ENCODE results near the gene DCUN1D2. TPM values are rescaled to one million over a fixed set of nuclear protein-coding genes. Genes with fewer than 3 reads are reported as not detected.

DCUN1D2 gene
- total RNA-seq, 1 experiment from 2014 or later: 33.0 TPM

DNA sequence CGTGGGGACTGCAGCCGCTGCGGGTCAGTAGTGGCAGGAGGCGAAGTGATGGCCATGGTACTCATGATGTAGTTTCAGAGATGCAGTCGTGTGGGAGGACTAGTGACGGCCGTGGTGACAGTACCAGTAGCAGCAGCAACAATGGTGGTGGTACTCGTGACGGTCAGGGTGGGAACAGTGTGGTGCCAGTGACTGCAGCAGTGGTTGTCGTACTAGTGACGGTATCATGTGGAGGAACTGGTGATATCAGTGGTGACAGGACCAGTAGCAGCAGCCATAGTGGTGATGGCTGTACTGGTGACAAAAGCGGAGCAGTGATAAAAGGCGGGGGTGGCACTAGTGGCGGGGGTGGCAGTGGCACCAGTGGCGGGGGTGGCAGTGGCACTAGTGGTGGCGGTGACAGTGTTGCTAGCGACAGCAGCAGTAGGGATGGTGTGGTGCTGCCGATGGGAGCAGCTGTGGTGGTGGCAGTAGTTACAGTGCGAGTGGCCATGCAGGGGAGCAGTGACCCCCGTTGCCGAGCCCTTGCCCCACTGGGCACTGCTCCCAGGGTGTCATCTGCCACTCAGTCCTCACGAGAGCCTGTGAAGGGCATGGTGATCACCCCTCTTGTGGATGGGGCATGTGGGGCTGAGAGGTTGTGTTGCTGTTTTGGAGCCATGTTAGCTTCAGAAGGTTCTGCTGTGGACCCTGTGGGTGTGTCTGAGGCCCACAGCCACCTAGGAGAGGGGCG is 60.0 kb downstream of the DCUN1D2 start:
- Histone ChIP-seq H3K4me1 (replicated peaks; ENCODE audit: insufficient read depth) (peaks cover 22% of the 10 kb centered on the region), H3K4me2 (no peak overlapping the region), H3F3A (ENCODE audit: insufficient read depth, low read depth) (peaks cover 7% of the 10 kb centered on the region; the same call in 1 of the 2 replicates), H3K79me2 (ENCODE audit: low read depth) (no peaks in the 10 kb centered on the region), H3K36me3 (ENCODE audit: low read depth) (no peaks in the 10 kb centered on the region), H2AFZ (no peak overlapping the region), H3K9me2 (ENCODE audit: insufficient read depth) (no peaks in the 10 kb centered on the region), H4K20me1 (ENCODE audit: insufficient read depth) (no peaks in the 10 kb centered on the region), H3K4me3 (no peak overlapping the region), H3K9me3 (ENCODE audit: insufficient read depth, low read depth) (no peaks in the 10 kb centered on the region), H3K27ac (no peak overlapping the region), H3K27me3 (ENCODE audit: insufficient read depth, low read depth) (no peaks in the 10 kb centered on the region)
- CTCF ChIA-PET: no interaction called here
- TF ChIP-seq, protein P1, sequence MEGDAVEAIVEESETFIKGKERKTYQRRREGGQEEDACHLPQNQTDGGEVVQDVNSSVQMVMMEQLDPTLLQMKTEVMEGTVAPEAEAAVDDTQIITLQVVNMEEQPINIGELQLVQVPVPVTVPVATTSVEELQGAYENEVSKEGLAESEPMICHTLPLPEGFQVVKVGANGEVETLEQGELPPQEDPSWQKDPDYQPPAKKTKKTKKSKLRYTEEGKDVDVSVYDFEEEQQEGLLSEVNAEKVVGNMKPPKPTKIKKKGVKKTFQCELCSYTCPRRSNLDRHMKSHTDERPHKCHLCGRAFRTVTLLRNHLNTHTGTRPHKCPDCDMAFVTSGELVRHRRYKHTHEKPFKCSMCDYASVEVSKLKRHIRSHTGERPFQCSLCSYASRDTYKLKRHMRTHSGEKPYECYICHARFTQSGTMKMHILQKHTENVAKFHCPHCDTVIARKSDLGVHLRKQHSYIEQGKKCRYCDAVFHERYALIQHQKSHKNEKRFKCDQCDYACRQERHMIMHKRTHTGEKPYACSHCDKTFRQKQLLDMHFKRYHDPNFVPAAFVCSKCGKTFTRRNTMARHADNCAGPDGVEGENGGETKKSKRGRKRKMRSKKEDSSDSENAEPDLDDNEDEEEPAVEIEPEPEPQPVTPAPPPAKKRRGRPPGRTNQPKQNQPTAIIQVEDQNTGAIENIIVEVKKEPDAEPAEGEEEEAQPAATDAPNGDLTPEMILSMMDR (conservative IDR thresholded peaks at IDR 0.05): no peak
- TF ChIP-seq EZH2 (IDR thresholded peaks at IDR 0.05; ENCODE audit: low read depth): no peak
- no peak for DNase-seq
- POLR2A ChIA-PET (ENCODE audit: unreplicated experiment): no interaction called here
- no TSS peak for BruUV-seq (replicated peaks)
- intact Hi-C loops (cut with micrococcal nuclease; ENCODE audit: unreplicated experiment): no loop called here

DNA sequence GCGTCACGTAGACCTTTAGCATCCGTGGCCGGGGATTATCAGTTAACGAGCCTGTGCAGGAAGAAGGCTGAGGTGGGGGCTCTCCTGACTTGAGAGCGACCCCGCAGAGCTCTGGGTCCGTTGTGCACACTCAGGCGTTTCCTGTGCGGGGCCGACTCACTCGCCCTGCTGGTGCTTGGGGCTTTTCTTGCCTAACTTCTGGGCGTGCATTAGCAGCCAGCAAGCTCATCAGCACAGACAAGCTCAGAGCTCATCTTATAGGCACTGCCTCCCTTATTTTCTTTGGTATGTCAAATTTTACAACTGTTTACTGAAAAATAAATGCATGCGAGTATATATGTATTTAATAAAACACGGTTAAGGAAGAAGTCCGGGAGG is 60.9 kb downstream of the DCUN1D2 start:
- BruUV-seq (replicated peaks): no TSS peak
- Histone ChIP-seq H3K79me2 (ENCODE audit: low read depth) (no peaks in the 10 kb centered on the region), H3F3A (ENCODE audit: insufficient read depth, low read depth) (peaks cover 7% of the 10 kb centered on the region; the same call in 1 of the 2 replicates), H2AFZ (no peak overlapping the region), H3K36me3 (ENCODE audit: low read depth) (no peaks in the 10 kb centered on the region), H3K4me3 (no peak overlapping the region), H3K9me3 (ENCODE audit: insufficient read depth, low read depth) (no peaks in the 10 kb centered on the region), H3K27ac (no peak overlapping the region), H4K20me1 (ENCODE audit: insufficient read depth) (no peaks in the 10 kb centered on the region), H3K27me3 (ENCODE audit: insufficient read depth, low read depth) (no peaks in the 10 kb centered on the region), H3K4me1 (replicated peaks; ENCODE audit: insufficient read depth) (peaks cover 22% of the 10 kb centered on the region), H3K9me2 (ENCODE audit: insufficient read depth) (no peaks in the 10 kb centered on the region), H3K4me2 (no peak overlapping the region)
- intact Hi-C loops (cut with micrococcal nuclease; ENCODE audit: unreplicated experiment): no loop called here
- DNase-seq: no peak
- POLR2A ChIA-PET (ENCODE audit: unreplicated experiment): no interaction called here
- no peak for TF ChIP-seq EZH2 (IDR thresholded peaks at IDR 0.05; ENCODE audit: low read depth)
- TF ChIP-seq, protein P1 (conservative IDR thresholded peaks at IDR 0.05): no peak
- CTCF ChIA-PET: no interaction called here

DNA sequence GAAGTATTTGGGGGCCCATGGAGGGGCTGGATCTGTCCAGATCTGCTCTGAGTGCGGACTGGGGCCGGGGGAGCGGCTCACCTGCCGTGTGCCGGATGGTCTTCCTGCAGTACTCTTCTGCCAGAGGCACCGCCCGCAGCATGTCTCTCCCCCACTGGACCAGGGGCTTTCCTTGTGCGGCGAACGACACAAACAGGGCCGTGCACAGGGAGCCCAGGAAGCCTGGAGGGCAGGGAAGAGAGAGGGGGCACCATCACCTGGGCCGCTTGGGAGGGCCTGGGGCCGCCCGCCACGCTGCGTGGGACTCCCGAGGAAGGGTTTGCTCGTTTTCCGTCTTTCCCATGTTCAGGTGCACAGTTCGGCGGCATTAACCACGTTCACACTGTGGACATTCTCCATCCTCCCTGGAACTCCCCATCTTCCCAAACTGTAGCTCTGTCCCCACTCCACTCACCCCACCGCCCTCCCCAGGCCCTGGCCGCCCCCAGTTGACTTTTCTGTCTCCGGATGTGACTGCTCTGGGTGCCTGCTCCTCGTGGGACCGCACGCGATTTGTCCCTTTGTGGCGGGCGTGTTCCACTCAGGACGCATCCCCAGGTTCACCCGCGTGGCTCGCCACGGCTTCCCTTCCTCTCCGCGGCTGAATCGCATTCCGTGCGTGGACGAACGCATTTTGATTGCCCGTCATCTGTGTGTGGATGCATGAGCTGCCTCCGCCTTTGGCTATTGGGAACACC is 61.5 kb downstream of the DCUN1D2 start:
- no peaks in the 10 kb centered on the region for H4K20me1 ChIP-seq (ENCODE audit: insufficient read depth)
- peaks cover 7% of the 10 kb centered on the region; the same call in 1 of the 2 replicates for H3F3A ChIP-seq (ENCODE audit: insufficient read depth, low read depth)
- TF ChIP-seq, protein P1 (conservative IDR thresholded peaks at IDR 0.05): no peak
- no peak for TF ChIP-seq EZH2 (IDR thresholded peaks at IDR 0.05; ENCODE audit: low read depth)
- BruUV-seq (replicated peaks): no TSS peak
- DNase-seq: no peak
- H3K4me2 ChIP-seq: no peak overlapping the region
- H3K27me3 ChIP-seq (ENCODE audit: insufficient read depth, low read depth): no peaks in the 10 kb centered on the region
- POLR2A ChIA-PET (ENCODE audit: unreplicated experiment): no interaction called here
- no peaks in the 10 kb centered on the region for H3K9me2 ChIP-seq (ENCODE audit: insufficient read depth)
- intact Hi-C loops (cut with micrococcal nuclease; ENCODE audit: unreplicated experiment): no loop called here
- no peak overlapping the region for H3K27ac ChIP-seq
- no peaks in the 10 kb centered on the region for H3K79me2 ChIP-seq (ENCODE audit: low read depth)
- CTCF ChIA-PET: no interaction called here
- no peak overlapping the region for H2AFZ ChIP-seq
- no peak overlapping the region for H3K4me3 ChIP-seq
- H3K4me1 ChIP-seq (replicated peaks; ENCODE audit: insufficient read depth): peaks cover 22% of the 10 kb centered on the region
- no peaks in the 10 kb centered on the region for H3K9me3 ChIP-seq (ENCODE audit: insufficient read depth, low read depth)
- H3K36me3 ChIP-seq (ENCODE audit: low read depth): no peaks in the 10 kb centered on the region
